GM12878 (cell line): ENCODE data around the gene PHF2.

Experiments used
- ATF2 ChIP-seq: IDR thresholded peaks from 2 replicates; pipeline ENCODE4 v1.6.1; 2012; ENCODE audit warnings: low read length, inconsistent platforms
- CREB1 ChIP-seq: IDR thresholded peaks from 2 replicates; pipeline ENCODE4 v1.6.1; 2012; ENCODE audit warnings: low read depth, mild to moderate bottlenecking, inconsistent platforms
- CTCF ChIP-seq, 3 experiments: IDR thresholded peaks in 2 of 3; conservative IDR thresholded peaks in 1 of 3; 2 replicates each; pipeline ENCODE4 v1.5.1; 2011; ENCODE audit warnings: low read depth in 3 of 3, low read length in 3 of 3, mild to moderate bottlenecking in 3 of 3, control low read depth in 2 of 3, moderate library complexity in 2 of 3, inconsistent platforms in 1 of 3, mixed read lengths in 1 of 3; ENCODE audit not compliant: control insufficient read depth in 2 of 3, insufficient read depth in 1 of 3; ENCODE audit errors: extremely low read depth in 1 of 3
- ELK1 ChIP-seq: IDR thresholded peaks from 2 replicates; pipeline ENCODE4 v1.6.1; 2012; ENCODE audit warnings: low read depth, low read length, improper control_type of control experiment
- EP300 ChIP-seq, 2 experiments: fragments of 150-350 bp in 1 of 2; IDR thresholded peaks; 2 replicates each; pipeline ENCODE4 v1.6.1; 2011 to 2012; ENCODE audit warnings: low read depth in 2 of 2, low read length in 2 of 2, borderline replicate concordance in 1 of 2, improper control_type of control experiment in 1 of 2, inconsistent platforms in 1 of 2; ENCODE audit not compliant: control insufficient read depth in 1 of 2
- IKZF1 ChIP-seq: fragments of 450-650 bp; conservative IDR thresholded peaks from 2 replicates; pipeline ENCODE4 v1.6.1; 2017; ENCODE audit warnings: antibody characterized with exemption, mild to moderate bottlenecking
- LARP7 ChIP-seq: fragments of 450-650 bp; IDR thresholded peaks from 2 replicates; pipeline ENCODE4 v1.6.1; 2017; ENCODE audit warnings: mild to moderate bottlenecking
- MAX ChIP-seq: IDR thresholded peaks from 2 replicates; pipeline ENCODE4 v1.6.1; 2012; ENCODE audit warnings: low read depth, low read length, improper control_type of control experiment
- NKRF ChIP-seq: fragments of 450-650 bp; conservative IDR thresholded peaks from 2 replicates; pipeline ENCODE4 v1.6.1; 2017; ENCODE audit warnings: mild to moderate bottlenecking, moderate library complexity
- POLR2AphosphoS5 ChIP-seq: IDR thresholded peaks from 2 replicates; pipeline ENCODE4 v1.6.1; 2011; ENCODE audit warnings: mild to moderate bottlenecking, low read length, inconsistent platforms
- PRDM15 ChIP-seq: fragments of 450-650 bp; formaldehyde crosslinking; IDR thresholded peaks from 2 replicates; pipeline ENCODE4 v1.4.0; 2020; ENCODE audit warnings: mild to moderate bottlenecking, moderate library complexity
- SRF ChIP-seq, 2 experiments: IDR thresholded peaks; 2 replicates each; pipeline ENCODE4 v1.6.1; 2011; ENCODE audit warnings: low read depth in 2 of 2, low read length in 2 of 2, mild to moderate bottlenecking in 1 of 2, moderate library complexity in 1 of 2

GRCh38 chr9:93713716-93714115, 137.3 kb downstream of the PHF2 start:
- TF ChIP-seq ATF2 (no peak), SRF (IDR thresholded peaks at IDR 0.05; ENCODE audit: low read depth in 2 of 2, low read length in 2 of 2) (no peak), NKRF (no peak), EP300 (IDR thresholded peaks at IDR 0.05; ENCODE audit: borderline replicate concordance in 1 of 2, control insufficient read depth in 1 of 2, low read depth in 2 of 2, low read length in 2 of 2) (no peak), ELK1 (no peak), PRDM15 (CRISPR knock-in tag) (no peak), CTCF (IDR thresholded peaks at IDR 0.05 in 2 of 3, conservative IDR thresholded peaks at IDR 0.05 in 1 of 3; ENCODE audit: control insufficient read depth in 2 of 3, extremely low read depth in 1 of 3, insufficient read depth in 1 of 3, low read depth in 3 of 3, low read length in 3 of 3) (no peak), MAX (no peak), CREB1 (no peak), LARP7 (no peak), IKZF1 (no peak), POLR2AphosphoS5 (no peak)
